SK-N-SH treated with all-trans-retinoic acid at 6 μM for 48 hours (cell line): Measurements from ENCODE around the gene CACNA1H.

Experiments used
- ATAC-seq: fragments of 200-7000 bp; cut with Tn5 transposase; 3 replicates; pipeline ENCODE4 v1.9.1; 2020; ENCODE audit warnings: mild to moderate bottlenecking, moderate library complexity
- ARNTL ChIP-seq: fragments of 450-650 bp; formaldehyde crosslinking; IDR thresholded peaks from 2 replicates; pipeline ENCODE4 v1.5.0; 2020; ENCODE audit warnings: low read depth, mild to moderate bottlenecking, moderate library complexity, borderline replicate concordance
- BACH2 ChIP-seq: fragments of 250-450 bp; sonication (Bioruptor Pico); IDR thresholded peaks from 2 replicates; pipeline ENCODE4 v1.9.0; 2021; ENCODE audit warnings: mild to moderate bottlenecking, borderline replicate concordance
- CREB5 ChIP-seq: fragments of 250-450 bp; sonication (Bioruptor Pico); IDR thresholded peaks from 2 replicates; pipeline ENCODE4 v1.5.1; 2020; ENCODE audit warnings: low read depth, mild to moderate bottlenecking, moderate library complexity
- CSDC2 ChIP-seq: fragments of 250-450 bp; sonication (Bioruptor Pico); IDR thresholded peaks from 2 replicates; pipeline ENCODE4 v1.5.0; 2020; ENCODE audit warnings: mild to moderate bottlenecking, moderate library complexity
- CSRNP3 ChIP-seq: fragments of 250-450 bp; sonication (Bioruptor Pico); IDR thresholded peaks from 2 replicates; pipeline ENCODE4 v1.5.1; 2021; ENCODE audit warnings: mild to moderate bottlenecking, moderate library complexity
- ESRRG ChIP-seq: fragments of 250-450 bp; sonication (Bioruptor Pico); IDR thresholded peaks from 2 replicates; pipeline ENCODE4 v1.6.1; 2021; ENCODE audit warnings: mild to moderate bottlenecking
- ISL1 ChIP-seq: fragments of 250-450 bp; sonication (Bioruptor Pico); IDR thresholded peaks from 2 replicates; pipeline ENCODE4 v2.1.2; 2022; ENCODE audit warnings: mild to moderate bottlenecking, moderate library complexity
- OSR1 ChIP-seq: fragments of 250-450 bp; sonication (Bioruptor Pico); IDR thresholded peaks from 2 replicates; pipeline ENCODE4 v1.8.0; 2022; ENCODE audit warnings: moderate library complexity, mild to moderate bottlenecking, inconsistent platforms
- PATZ1 ChIP-seq: fragments of 250-450 bp; sonication (Bioruptor Pico); IDR thresholded peaks from 2 replicates; pipeline ENCODE4 v1.8.0; 2020; ENCODE audit warnings: mild to moderate bottlenecking, moderate library complexity, borderline replicate concordance
- PPARA ChIP-seq: fragments of 250-450 bp; sonication (Bioruptor Pico); IDR thresholded peaks from 2 replicates; pipeline ENCODE4 v1.5.0; 2020; ENCODE audit warnings: mild to moderate bottlenecking, borderline replicate concordance
- RARB ChIP-seq: fragments of 250-450 bp; sonication (Bioruptor Pico); IDR thresholded peaks from 2 replicates; pipeline ENCODE4 v1.8.0; 2021; ENCODE audit warnings: mild to moderate bottlenecking, moderate library complexity
- SNAI2 ChIP-seq: fragments of 250-450 bp; sonication (Bioruptor Pico); IDR thresholded peaks from 2 replicates; pipeline ENCODE4 v1.5.0; 2020; ENCODE audit warnings: mild to moderate bottlenecking, moderate library complexity
- TCF4 ChIP-seq: fragments of 250-450 bp; sonication (Bioruptor Pico); IDR thresholded peaks from 2 replicates; pipeline ENCODE4 v1.8.0; 2021; ENCODE audit warnings: mild to moderate bottlenecking, moderate library complexity, borderline replicate concordance
- TOX ChIP-seq: fragments of 250-450 bp; sonication (Bioruptor Pico); IDR thresholded peaks from 2 replicates; pipeline ENCODE4 v1.8.0; 2021; ENCODE audit warnings: mild to moderate bottlenecking, moderate library complexity, borderline replicate concordance
- TSHZ2 ChIP-seq: fragments of 250-450 bp; sonication (Bioruptor Pico); IDR thresholded peaks from 2 replicates; pipeline ENCODE4 v1.5.0; 2020; ENCODE audit warnings: mild to moderate bottlenecking, moderate library complexity
- ZFP3 ChIP-seq: fragments of 250-450 bp; sonication (Bioruptor Pico); IDR thresholded peaks from 2 replicates; pipeline ENCODE4 v1.5.0; 2020; ENCODE audit warnings: mild to moderate bottlenecking, moderate library complexity
- ZFP30 ChIP-seq: fragments of 450-650 bp; formaldehyde crosslinking; IDR thresholded peaks from 2 replicates; pipeline ENCODE4 v1.5.0; 2022; ENCODE audit warnings: mild to moderate bottlenecking, moderate library complexity
- ZNF565 ChIP-seq: fragments of 450-650 bp; formaldehyde crosslinking; conservative IDR thresholded peaks from 2 replicates; pipeline ENCODE4 v1.5.0; 2020; ENCODE audit warnings: low read depth, mild to moderate bottlenecking, moderate library complexity
- ZNF70 ChIP-seq: fragments of 450-650 bp; formaldehyde crosslinking; IDR thresholded peaks from 2 replicates; pipeline ENCODE4 v1.5.0; 2020; ENCODE audit warnings: mild to moderate bottlenecking, moderate library complexity
- ZNF8 ChIP-seq: fragments of 450-650 bp; formaldehyde crosslinking; IDR thresholded peaks from 2 replicates; pipeline ENCODE4 v1.5.0; 2020; ENCODE audit warnings: mild to moderate bottlenecking, moderate library complexity

CACNA1H gene

GRCh38 chr16:1143761-1144450, 9.0 kb upstream of the CACNA1H start (continued):
- no peak for TF ChIP-seq PATZ1 (CRISPR knock-in tag)
- TF ChIP-seq ISL1 (CRISPR knock-in tag): no peak
- TF ChIP-seq ESRRG (CRISPR knock-in tag): no peak
- TF ChIP-seq RARB: no peak
- TF ChIP-seq TSHZ2 (CRISPR knock-in tag): no peak
- TF ChIP-seq BACH2 (CRISPR knock-in tag): no peak
- no peak for TF ChIP-seq SNAI2 (CRISPR knock-in tag)

GRCh38 chr16:1144476-1145382, 8.2 kb upstream of the CACNA1H start:
- TF ChIP-seq OSR1 (CRISPR knock-in tag): no peak
- TF ChIP-seq ZNF70: no peak
- no peak for TF ChIP-seq ZNF8
- no peak for TF ChIP-seq BACH2 (CRISPR knock-in tag)
- no peak; the same call in 1 of the 3 replicates for ATAC-seq

GRCh38 chr16:1145383-1146100, 7.4 kb upstream of the CACNA1H start:
- no peak; the same call in 2 of the 3 replicates for ATAC-seq
- TF ChIP-seq PPARA (CRISPR knock-in tag) (no peak), TOX (no peak), BACH2 (CRISPR knock-in tag) (no peak), CSRNP3 (CRISPR knock-in tag) (no peak), TCF4 (CRISPR knock-in tag) (no peak), PATZ1 (CRISPR knock-in tag) (no peak), TSHZ2 (CRISPR knock-in tag) (no peak), ZNF565 (CRISPR knock-in tag) (no peak), ARNTL (CRISPR knock-in tag) (no peak), ZFP30 (CRISPR knock-in tag) (no peak), RARB (no peak), CREB5 (CRISPR knock-in tag) (no peak), CSDC2 (CRISPR knock-in tag) (no peak), ZFP3 (no peak), ZNF70 (no peak)
